MM.1S (cell line): ENCODE measurements around the gene NLRP11.

Experiments used
- DNase-seq: peaks from one replicate; pipeline ENCODE4 v3.0.0-alpha.2; 2015
- H2AFZ ChIP-seq: fragments of 300-600 bp; sonication (generic); 2 replicates; pipeline ENCODE4 v1.6.0; 2016; ENCODE audit warnings: antibody characterized with exemption, low read length
- H3F3A ChIP-seq: fragments of 300-600 bp; sonication (generic); 2 replicates; pipeline ENCODE4 v1.6.1; 2016; ENCODE audit warnings: mild to moderate bottlenecking, antibody characterized with exemption, low read length, moderate library complexity, mixed read lengths; ENCODE audit not compliant: insufficient read depth
- H3K27ac ChIP-seq: fragments of 300-600 bp; sonication (generic); 2 replicates; pipeline ENCODE4 v1.5.1; 2016; ENCODE audit warnings: mild to moderate bottlenecking, low read length
- H3K27me3 ChIP-seq: fragments of 300-600 bp; sonication (generic); replicated peaks from 2 replicates; pipeline ENCODE4 v1.6.0; 2016; ENCODE audit warnings: low read length; ENCODE audit not compliant: insufficient read depth
- H3K36me3 ChIP-seq: fragments of 300-600 bp; sonication (generic); replicated peaks from 2 replicates; pipeline ENCODE4 v1.6.1; 2016; ENCODE audit warnings: mild to moderate bottlenecking, low read length, mixed read lengths; ENCODE audit not compliant: insufficient read depth
- H3K4me1 ChIP-seq: fragments of 300-600 bp; sonication (generic); 2 replicates; pipeline ENCODE4 v1.6.1; 2016; ENCODE audit warnings: low read length, mixed read lengths
- H3K4me2 ChIP-seq: fragments of 300-600 bp; sonication (generic); 2 replicates; pipeline ENCODE4 v1.6.0; 2016; ENCODE audit warnings: low read depth, low read length
- H3K4me3 ChIP-seq: fragments of 300-600 bp; sonication (generic); 2 replicates; pipeline ENCODE4 v1.5.1; 2016; ENCODE audit warnings: low read length, mixed read lengths
- H3K79me2 ChIP-seq: fragments of 300-600 bp; sonication (generic); 2 replicates; pipeline ENCODE4 v1.6.1; 2016; ENCODE audit warnings: mixed run types, low read length, mixed read lengths
- H3K9ac ChIP-seq: fragments of 300-600 bp; sonication (generic); 2 replicates; pipeline ENCODE4 v1.6.1; 2016; ENCODE audit warnings: low read length, mixed read lengths
- H3K9me2 ChIP-seq: fragments of 300-600 bp; sonication (generic); replicated peaks from 2 replicates; pipeline ENCODE4 v1.6.1; 2016; ENCODE audit warnings: mild to moderate bottlenecking, low read length, mixed read lengths; ENCODE audit not compliant: insufficient read depth
- H3K9me3 ChIP-seq: fragments of 300-600 bp; sonication (generic); replicated peaks from 2 replicates; pipeline ENCODE4 v1.6.1; 2016; ENCODE audit warnings: mild to moderate bottlenecking, low read length, mixed read lengths; ENCODE audit not compliant: insufficient read depth
- H4K20me1 ChIP-seq: fragments of 300-600 bp; sonication (generic); 2 replicates; pipeline ENCODE4 v1.6.1; 2016; ENCODE audit warnings: mild to moderate bottlenecking, low read length, moderate library complexity, mixed read lengths; ENCODE audit not compliant: insufficient read depth
- EZH2 ChIP-seq: fragments of 300-600 bp; sonication (generic); optimal IDR thresholded peaks from 2 replicates; pipeline ENCODE3; 2017; ENCODE audit warnings: low read depth, mild to moderate bottlenecking, antibody characterized with exemption, low read length, mixed read lengths
- EZH2phosphoT487 ChIP-seq: fragments of 300-600 bp; sonication (generic); IDR thresholded peaks from 2 replicates; pipeline ENCODE4 v1.6.1; 2018; ENCODE audit warnings: antibody characterized with exemption, low read length
- TF ChIP-seq, protein P1 (sequence below): fragments of 300-600 bp; sonication (generic); IDR thresholded peaks from 2 replicates; pipeline ENCODE4 v1.5.1; 2016; ENCODE audit warnings: antibody characterized with exemption, low read length, mixed read lengths

Gene NLRP11

DNA sequence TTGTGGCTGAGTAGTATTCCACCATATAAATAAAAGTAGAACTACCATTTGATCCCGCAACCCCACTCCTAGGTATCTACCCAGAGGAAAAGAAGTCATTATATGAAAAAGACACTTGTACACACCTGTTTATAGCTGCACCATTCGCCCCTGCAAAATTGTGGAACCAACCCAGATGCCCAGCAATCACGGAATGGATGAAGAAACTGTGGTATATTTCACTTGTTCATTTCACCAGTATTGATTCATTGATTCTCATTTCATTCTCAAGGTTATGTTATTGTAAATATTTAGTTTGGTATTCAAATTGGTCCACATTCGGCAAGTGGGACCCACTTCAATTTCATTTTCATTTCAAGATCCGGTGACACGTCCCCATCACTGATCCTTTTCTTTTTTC, 81.1 kb downstream of the NLRP11 start:
- Histone ChIP-seq H3F3A (no peaks in the 10 kb centered on the region), H3K9me2 (no peaks in the 10 kb centered on the region), H2AFZ (no peak overlapping the region), H3K36me3 (no peaks in the 10 kb centered on the region), H3K27me3 (peaks cover 96% of the 10 kb centered on the region), H3K79me2 (no peaks in the 10 kb centered on the region), H3K4me3 (no peak overlapping the region), H3K9ac (no peak overlapping the region), H3K27ac (no peak overlapping the region), H3K4me1 (no peaks in the 10 kb centered on the region), H4K20me1 (no peaks in the 10 kb centered on the region), H3K4me2 (peak overlapping the region; percentile 29; the same call in 1 of the 2 replicates), H3K9me3 (no peaks in the 10 kb centered on the region)
- TF ChIP-seq EZH2 (no peak), EZH2phosphoT487 (no peak)
- TF ChIP-seq, protein P1, sequence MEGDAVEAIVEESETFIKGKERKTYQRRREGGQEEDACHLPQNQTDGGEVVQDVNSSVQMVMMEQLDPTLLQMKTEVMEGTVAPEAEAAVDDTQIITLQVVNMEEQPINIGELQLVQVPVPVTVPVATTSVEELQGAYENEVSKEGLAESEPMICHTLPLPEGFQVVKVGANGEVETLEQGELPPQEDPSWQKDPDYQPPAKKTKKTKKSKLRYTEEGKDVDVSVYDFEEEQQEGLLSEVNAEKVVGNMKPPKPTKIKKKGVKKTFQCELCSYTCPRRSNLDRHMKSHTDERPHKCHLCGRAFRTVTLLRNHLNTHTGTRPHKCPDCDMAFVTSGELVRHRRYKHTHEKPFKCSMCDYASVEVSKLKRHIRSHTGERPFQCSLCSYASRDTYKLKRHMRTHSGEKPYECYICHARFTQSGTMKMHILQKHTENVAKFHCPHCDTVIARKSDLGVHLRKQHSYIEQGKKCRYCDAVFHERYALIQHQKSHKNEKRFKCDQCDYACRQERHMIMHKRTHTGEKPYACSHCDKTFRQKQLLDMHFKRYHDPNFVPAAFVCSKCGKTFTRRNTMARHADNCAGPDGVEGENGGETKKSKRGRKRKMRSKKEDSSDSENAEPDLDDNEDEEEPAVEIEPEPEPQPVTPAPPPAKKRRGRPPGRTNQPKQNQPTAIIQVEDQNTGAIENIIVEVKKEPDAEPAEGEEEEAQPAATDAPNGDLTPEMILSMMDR = no peak
- DNase-seq = no peak

GRCh38 chr19:55738302-55738701, 93.5 kb downstream of the NLRP11 start, which contains the start of gene NLRP9:
NLRP9 (minus strand) TSS chr19:55738402; CDS start chr19:55738374, 28 bp downstream.
- Histone ChIP-seq H3K9me3 (no peaks in the 10 kb centered on the region), H3K79me2 (no peaks in the 10 kb centered on the region), H4K20me1 (no peaks in the 10 kb centered on the region), H3F3A (no peaks in the 10 kb centered on the region), H3K4me3 (no peak within 1 kb of the TSS), H3K36me3 (no peaks in the 10 kb centered on the region), H3K27ac (no peak within 1 kb of the TSS), H2AFZ (no peak within 1 kb of the TSS), H3K4me1 (no peaks in the 10 kb centered on the region), H3K4me2 (no peak within 1 kb of the TSS), H3K9ac (no peak within 1 kb of the TSS), H3K27me3 (peaks cover 61% of the 10 kb centered on the region), H3K9me2 (no peaks in the 10 kb centered on the region)
- TF ChIP-seq, protein P1 = no peak
- no peak for TF ChIP-seq EZH2phosphoT487
- no peak for TF ChIP-seq EZH2
- no peak for DNase-seq
